Measurements from ENCODE around the gene COL1A1.
A peak's percentile ranks its signal among the peaks of the same experiment; 100 is the strongest.

COL1A1 gene

DNA sequence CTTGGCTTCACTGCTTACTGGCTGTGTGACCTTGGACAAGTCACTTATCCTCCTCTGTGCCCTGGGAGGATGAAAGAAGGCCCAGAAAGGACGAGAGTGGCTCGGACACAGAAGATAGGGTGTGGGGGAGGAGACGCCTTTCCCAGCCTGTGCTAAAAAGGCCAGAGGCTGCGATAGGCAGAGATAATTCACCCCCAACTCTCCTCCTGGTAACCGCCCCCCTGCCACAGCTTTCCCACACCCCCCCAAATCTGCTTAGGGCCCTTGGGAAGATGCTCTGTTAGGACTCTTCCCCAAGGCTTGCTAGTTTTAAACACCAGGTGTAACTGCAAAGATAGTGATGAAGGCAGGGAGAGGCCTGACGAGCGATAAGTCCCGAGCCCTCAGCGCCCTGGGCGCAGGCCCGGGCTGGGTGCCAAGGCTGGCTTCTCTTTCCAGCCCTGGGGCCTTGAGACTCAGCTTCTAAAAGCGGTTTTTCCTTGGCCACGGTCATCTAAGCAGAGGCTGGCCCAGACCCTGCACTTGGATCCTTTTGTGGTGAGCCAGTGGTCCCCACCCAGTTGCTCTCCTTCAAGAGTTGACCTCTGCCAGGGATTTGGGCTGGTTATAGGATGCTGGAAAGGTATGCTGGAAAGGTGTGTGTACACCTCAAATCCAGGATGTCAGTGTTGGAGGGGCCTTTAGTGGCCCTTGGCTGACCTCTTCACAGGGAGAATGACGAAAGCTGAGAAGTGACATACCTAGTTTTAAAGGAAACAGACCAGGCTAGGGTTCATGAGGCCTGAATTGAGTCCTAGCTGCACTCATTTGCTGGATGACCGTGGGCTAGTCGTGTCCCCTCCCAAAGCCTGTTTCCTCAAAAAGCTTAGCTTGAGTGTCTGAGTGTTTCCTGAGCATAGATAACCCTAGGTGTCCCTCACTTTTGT lies 47.5 kb downstream of the COL1A1 start:
- peak; percentile 2; the same call in 2 of the 3 replicates for ATAC-seq
- TF ChIP-seq ESRRG (CRISPR knock-in tag; IDR thresholded peaks at IDR 0.05): no peak
- TF ChIP-seq, protein P1, sequence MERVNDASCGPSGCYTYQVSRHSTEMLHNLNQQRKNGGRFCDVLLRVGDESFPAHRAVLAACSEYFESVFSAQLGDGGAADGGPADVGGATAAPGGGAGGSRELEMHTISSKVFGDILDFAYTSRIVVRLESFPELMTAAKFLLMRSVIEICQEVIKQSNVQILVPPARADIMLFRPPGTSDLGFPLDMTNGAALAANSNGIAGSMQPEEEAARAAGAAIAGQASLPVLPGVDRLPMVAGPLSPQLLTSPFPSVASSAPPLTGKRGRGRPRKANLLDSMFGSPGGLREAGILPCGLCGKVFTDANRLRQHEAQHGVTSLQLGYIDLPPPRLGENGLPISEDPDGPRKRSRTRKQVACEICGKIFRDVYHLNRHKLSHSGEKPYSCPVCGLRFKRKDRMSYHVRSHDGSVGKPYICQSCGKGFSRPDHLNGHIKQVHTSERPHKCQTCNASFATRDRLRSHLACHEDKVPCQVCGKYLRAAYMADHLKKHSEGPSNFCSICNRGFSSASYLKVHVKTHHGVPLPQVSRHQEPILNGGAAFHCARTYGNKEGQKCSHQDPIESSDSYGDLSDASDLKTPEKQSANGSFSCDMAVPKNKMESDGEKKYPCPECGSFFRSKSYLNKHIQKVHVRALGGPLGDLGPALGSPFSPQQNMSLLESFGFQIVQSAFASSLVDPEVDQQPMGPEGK (CRISPR knock-in tag; IDR thresholded peaks at IDR 0.05; ENCODE audit: borderline replicate concordance): no peak

DNA sequence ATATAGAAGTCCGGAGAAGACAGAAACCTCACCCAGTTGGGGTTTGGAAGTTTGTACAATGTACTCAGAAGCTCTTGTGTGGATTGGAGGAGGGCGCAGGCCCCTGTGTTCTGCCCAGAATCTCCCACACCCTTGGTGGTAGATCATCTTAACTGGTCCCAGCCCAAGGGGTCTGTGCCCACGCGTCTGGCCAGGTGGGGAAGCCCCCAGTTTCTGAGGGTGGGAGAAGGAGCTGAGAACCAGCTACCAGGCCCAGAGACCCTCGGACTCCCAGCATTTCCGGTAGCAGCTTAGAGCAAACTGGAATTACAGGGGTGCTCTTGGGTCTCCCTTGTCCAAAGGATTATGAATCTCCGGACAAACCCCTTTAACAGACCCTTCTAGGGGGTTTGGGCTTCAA lies 48.7 kb downstream of the COL1A1 start:
- ATAC-seq: no peak

DNA sequence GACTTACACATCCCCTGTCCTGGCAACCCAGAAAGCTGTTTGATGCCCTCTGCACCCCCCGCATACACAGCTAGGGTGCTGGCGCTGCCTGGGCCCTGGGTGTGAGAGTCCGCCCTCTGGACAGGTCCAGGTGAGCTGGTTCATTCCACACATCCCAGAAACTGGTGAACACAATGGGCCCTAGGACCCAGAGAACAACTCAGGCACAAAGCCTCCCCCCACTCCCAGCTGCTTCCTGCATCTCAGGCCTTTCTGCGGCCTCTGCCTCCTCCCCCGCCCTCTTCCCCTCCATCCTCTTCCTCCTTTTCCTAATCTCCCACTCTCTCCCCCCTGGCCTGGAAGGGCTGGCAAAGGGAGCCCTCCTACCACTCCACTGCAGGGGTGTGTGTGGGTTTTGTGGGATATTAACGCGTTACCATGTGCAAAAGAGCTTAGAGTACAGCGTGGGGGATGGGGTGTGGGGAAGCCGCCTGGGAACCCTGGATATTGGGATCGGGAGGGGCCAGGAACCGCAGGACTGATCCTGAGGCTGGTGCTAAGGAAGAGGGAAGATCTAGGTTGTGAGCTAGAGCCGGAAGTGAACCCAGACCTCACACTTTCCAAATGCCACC lies 49.4 kb downstream of the COL1A1 start:
- peak; percentile 83; the same call in 1 of the 2 replicates for TF ChIP-seq RARB (CRISPR knock-in tag; IDR thresholded peaks at IDR 0.05)
- no peak for TF ChIP-seq ZNF8 (CRISPR knock-in tag; IDR thresholded peaks at IDR 0.05)
- TF ChIP-seq ZFP3 (CRISPR knock-in tag; IDR thresholded peaks at IDR 0.05): 0 out of 2 replicates have a peak, but pooled peaks have one; percentile 41
- 0 out of 2 replicates have a peak, but pooled peaks have one; percentile 21 for TF ChIP-seq ZFP30 (CRISPR knock-in tag; IDR thresholded peaks at IDR 0.05)
- peak; percentile 69 for TF ChIP-seq TCF4 (CRISPR knock-in tag; IDR thresholded peaks at IDR 0.05; ENCODE audit: borderline replicate concordance)
- peak; percentile 64; the same call in 1 of the 2 replicates for TF ChIP-seq CSDC2 (CRISPR knock-in tag; IDR thresholded peaks at IDR 0.05)
- TF ChIP-seq SNAI2 (CRISPR knock-in tag; IDR thresholded peaks at IDR 0.05): peak; percentile 65; the same call in 1 of the 2 replicates
- TF ChIP-seq, protein P2, sequence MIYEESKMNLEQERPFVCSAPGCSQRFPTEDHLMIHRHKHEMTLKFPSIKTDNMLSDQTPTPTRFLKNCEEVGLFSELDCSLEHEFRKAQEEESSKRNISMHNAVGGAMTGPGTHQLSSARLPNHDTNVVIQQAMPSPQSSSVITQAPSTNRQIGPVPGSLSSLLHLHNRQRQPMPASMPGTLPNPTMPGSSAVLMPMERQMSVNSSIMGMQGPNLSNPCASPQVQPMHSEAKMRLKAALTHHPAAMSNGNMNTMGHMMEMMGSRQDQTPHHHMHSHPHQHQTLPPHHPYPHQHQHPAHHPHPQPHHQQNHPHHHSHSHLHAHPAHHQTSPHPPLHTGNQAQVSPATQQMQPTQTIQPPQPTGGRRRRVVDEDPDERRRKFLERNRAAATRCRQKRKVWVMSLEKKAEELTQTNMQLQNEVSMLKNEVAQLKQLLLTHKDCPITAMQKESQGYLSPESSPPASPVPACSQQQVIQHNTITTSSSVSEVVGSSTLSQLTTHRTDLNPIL (CRISPR knock-in tag; IDR thresholded peaks at IDR 0.05; ENCODE audit: low read depth): no peak
- TF ChIP-seq, protein P1 (CRISPR knock-in tag; IDR thresholded peaks at IDR 0.05; ENCODE audit: borderline replicate concordance): peak; percentile 61; the same call in 1 of the 2 replicates
- no peak for TF ChIP-seq PPARA (CRISPR knock-in tag; IDR thresholded peaks at IDR 0.05; ENCODE audit: borderline replicate concordance)
- peak; percentile 47; the same call in 1 of the 2 replicates for TF ChIP-seq ESRRG (CRISPR knock-in tag; IDR thresholded peaks at IDR 0.05)
- peak; percentile 75 for ATAC-seq

More for the DNA sequence above, 48.7 kb downstream of the COL1A1 start:
- TF ChIP-seq ZNF565 (CRISPR knock-in tag; conservative IDR thresholded peaks at IDR 0.05; ENCODE audit: low read depth) (no peak), ZFP3 (CRISPR knock-in tag; IDR thresholded peaks at IDR 0.05) (no peak), RARB (CRISPR knock-in tag; IDR thresholded peaks at IDR 0.05) (no peak), ZNF70 (CRISPR knock-in tag; IDR thresholded peaks at IDR 0.05) (no peak), ESRRG (CRISPR knock-in tag; IDR thresholded peaks at IDR 0.05) (no peak), ARNTL (CRISPR knock-in tag; IDR thresholded peaks at IDR 0.05; ENCODE audit: borderline replicate concordance, low read depth) (no peak), SNAI2 (CRISPR knock-in tag; IDR thresholded peaks at IDR 0.05) (no peak), TCF4 (CRISPR knock-in tag; IDR thresholded peaks at IDR 0.05; ENCODE audit: borderline replicate concordance) (no peak), BACH2 (CRISPR knock-in tag; IDR thresholded peaks at IDR 0.05; ENCODE audit: borderline replicate concordance) (no peak), PPARA (CRISPR knock-in tag; IDR thresholded peaks at IDR 0.05; ENCODE audit: borderline replicate concordance) (no peak), ZC3H10 (CRISPR knock-in tag; IDR thresholded peaks at IDR 0.05) (no peak)
- TF ChIP-seq, protein P3, sequence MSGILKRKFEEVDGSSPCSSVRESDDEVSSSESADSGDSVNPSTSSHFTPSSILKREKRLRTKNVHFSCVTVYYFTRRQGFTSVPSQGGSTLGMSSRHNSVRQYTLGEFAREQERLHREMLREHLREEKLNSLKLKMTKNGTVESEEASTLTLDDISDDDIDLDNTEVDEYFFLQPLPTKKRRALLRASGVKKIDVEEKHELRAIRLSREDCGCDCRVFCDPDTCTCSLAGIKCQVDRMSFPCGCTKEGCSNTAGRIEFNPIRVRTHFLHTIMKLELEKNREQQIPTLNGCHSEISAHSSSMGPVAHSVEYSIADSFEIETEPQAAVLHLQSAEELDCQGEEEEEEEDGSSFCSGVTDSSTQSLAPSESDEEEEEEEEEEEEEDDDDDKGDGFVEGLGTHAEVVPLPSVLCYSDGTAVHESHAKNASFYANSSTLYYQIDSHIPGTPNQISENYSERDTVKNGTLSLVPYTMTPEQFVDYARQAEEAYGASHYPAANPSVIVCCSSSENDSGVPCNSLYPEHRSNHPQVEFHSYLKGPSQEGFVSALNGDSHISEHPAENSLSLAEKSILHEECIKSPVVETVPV (CRISPR knock-in tag; IDR thresholded peaks at IDR 0.05): no peak
- TF ChIP-seq, protein P1 (CRISPR knock-in tag; IDR thresholded peaks at IDR 0.05; ENCODE audit: borderline replicate concordance): no peak
- TF ChIP-seq, protein P2 (CRISPR knock-in tag; IDR thresholded peaks at IDR 0.05; ENCODE audit: low read depth): no peak
- TF ChIP-seq, protein P4, sequence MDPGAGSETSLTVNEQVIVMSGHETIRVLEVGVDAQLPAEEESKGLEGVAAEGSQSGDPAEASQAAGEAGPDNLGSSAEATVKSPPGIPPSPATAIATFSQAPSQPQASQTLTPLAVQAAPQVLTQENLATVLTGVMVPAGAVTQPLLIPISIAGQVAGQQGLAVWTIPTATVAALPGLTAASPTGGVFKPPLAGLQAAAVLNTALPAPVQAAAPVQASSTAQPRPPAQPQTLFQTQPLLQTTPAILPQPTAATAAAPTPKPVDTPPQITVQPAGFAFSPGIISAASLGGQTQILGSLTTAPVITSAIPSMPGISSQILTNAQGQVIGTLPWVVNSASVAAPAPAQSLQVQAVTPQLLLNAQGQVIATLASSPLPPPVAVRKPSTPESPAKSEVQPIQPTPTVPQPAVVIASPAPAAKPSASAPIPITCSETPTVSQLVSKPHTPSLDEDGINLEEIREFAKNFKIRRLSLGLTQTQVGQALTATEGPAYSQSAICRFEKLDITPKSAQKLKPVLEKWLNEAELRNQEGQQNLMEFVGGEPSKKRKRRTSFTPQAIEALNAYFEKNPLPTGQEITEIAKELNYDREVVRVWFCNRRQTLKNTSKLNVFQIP (CRISPR knock-in tag; IDR thresholded peaks at IDR 0.05; ENCODE audit: borderline replicate concordance, low read depth): no peak

Measured in SK-N-SH treated with all-trans-retinoic acid at 6 μM for 48 hours (cell line).